Activated B cell treated with CpG ODN at 0.5 μM for 24 hours (primary cell): Measurements from ENCODE around the gene CCHCR1. TPM values are rescaled to one million over a fixed set of nuclear protein-coding genes. Genes with fewer than 3 reads are reported as not detected.

Experiments
- ATAC-seq: fragments of 200-7000 bp; cut with Tn5 transposase; one replicate; pipeline ENCODE4 v1.10.0; 2021; ENCODE audit warnings: low read depth, mild to moderate bottlenecking, moderate library complexity
- CTCF ChIA-PET: fragments of 350-600 bp; sonication (Branson Sonifier 250); formaldehyde crosslinking; loops from one replicate; lab custom pipeline; 2021; ENCODE audit warnings: antibody characterized with exemption; lab: Charles Lee
- POLR2A ChIA-PET: fragments of 350-600 bp; sonication (Branson Sonifier 250); formaldehyde crosslinking; loops from one replicate; lab custom pipeline; 2021; ENCODE audit warnings: antibody characterized with exemption; lab: Charles Lee
- DNase-seq: peaks from one replicate; pipeline ENCODE4 v3.0.0; 2022
- H3K27ac Mint-ChIP-seq: one replicate; pipeline ENCODE4 v1.8.0; 2020; ENCODE audit warnings: mixed read lengths
- H3K27me3 Mint-ChIP-seq: one replicate; pipeline ENCODE4 v1.8.0; 2021; ENCODE audit warnings: mixed read lengths
- H3K36me3 Mint-ChIP-seq: one replicate; pipeline ENCODE4 v1.8.0; 2021; ENCODE audit warnings: low read depth, mixed read lengths
- H3K4me1 Mint-ChIP-seq: one replicate; pipeline ENCODE4 v1.8.0; 2021; ENCODE audit warnings: mixed read lengths
- H3K4me3 Mint-ChIP-seq: one replicate; pipeline ENCODE4 v1.8.0; 2020; ENCODE audit warnings: mild to moderate bottlenecking, mixed read lengths
- H3K9me3 Mint-ChIP-seq: one replicate; pipeline ENCODE4 v1.8.0; 2020; ENCODE audit warnings: mixed read lengths
- CTCF ChIP-seq: fragments of 200-600 bp; IDR thresholded peaks from one replicate; pipeline ENCODE4 v1.8.0; 2022; ENCODE audit warnings: antibody characterized with exemption, mild to moderate bottlenecking
- intact Hi-C: fragments of 100-400 bp; cut with micrococcal nuclease; formaldehyde crosslinking; loops from one replicate; pipeline ENCODE4 v1.15.1; 2024
- total RNA-seq: library from RNA; stranded (reverse); gene quantifications from 2 replicates; pipeline ENCODE4 v1.2.3, GENCODE V29; 2022

The CCHCR1 gene
- total RNA-seq, 1 donor from 2014 or later, result 37.6 TPM

GRCh38 chr6:31112478-31112877 is 45.1 kb downstream of the CCHCR1 start, which contains the start of gene C6orf15:
Gene C6orf15, minus strand, starts transcription at chr6:31112575. Its CDS starts 20 bp downstream, at chr6:31112555.
- H3K9me3 Mint-ChIP-seq, result no peaks in the 10 kb centered on the region
- intact Hi-C loops, result no loop called here
- no peak for DNase-seq
- no peak for ATAC-seq
- ChIA-PET CTCF (no interaction called here), POLR2A (no interaction called here)
- H3K4me1 Mint-ChIP-seq, result peaks cover 5% of the 10 kb centered on the region
- no peak within 1 kb of the TSS for H3K4me3 Mint-ChIP-seq
- H3K27ac Mint-ChIP-seq, result no peak within 1 kb of the TSS
- TF ChIP-seq CTCF, result no peak
- no peaks in the 10 kb centered on the region for H3K36me3 Mint-ChIP-seq
- peaks cover 31% of the 10 kb centered on the region for H3K27me3 Mint-ChIP-seq

- TF ChIP-seq CTCF, result no peak
- no peak overlapping the region for H3K4me3 Mint-ChIP-seq
- peaks cover 31% of the 10 kb centered on the region for H3K27me3 Mint-ChIP-seq
- POLR2A ChIA-PET, result no interaction called here
- no peak for ATAC-seq
- no peak overlapping the region for H3K27ac Mint-ChIP-seq
- CTCF ChIA-PET, result no interaction called here
- no peak for DNase-seq
- no peaks in the 10 kb centered on the region for H3K36me3 Mint-ChIP-seq
- no peaks in the 10 kb centered on the region for H3K9me3 Mint-ChIP-seq
- intact Hi-C loops, result no loop called here
- peaks cover 5% of the 10 kb centered on the region for H3K4me1 Mint-ChIP-seq
These were observed 45.9 kb downstream of the CCHCR1 start for GRCh38 chr6:31111712-31112111.

GRCh38 chr6:31110825-31111582 is 46.6 kb downstream of the CCHCR1 start:
- H3K4me1 Mint-ChIP-seq, result peaks cover 5% of the 10 kb centered on the region
- no peak overlapping the region for H3K4me3 Mint-ChIP-seq
- POLR2A ChIA-PET, result no interaction called here
- H3K36me3 Mint-ChIP-seq, result no peaks in the 10 kb centered on the region
- no peak for ATAC-seq
- H3K27ac Mint-ChIP-seq, result no peak overlapping the region
- TF ChIP-seq CTCF, result no peak
- CTCF ChIA-PET, result no interaction called here
- peaks cover 31% of the 10 kb centered on the region for H3K27me3 Mint-ChIP-seq
- intact Hi-C loops, result no loop called here
- no peak for DNase-seq
- H3K9me3 Mint-ChIP-seq, result no peaks in the 10 kb centered on the region

GRCh38 chr6:31107052-31107451 is 50.5 kb downstream of the CCHCR1 start:
- no peaks in the 10 kb centered on the region for H3K4me1 Mint-ChIP-seq
- H3K9me3 Mint-ChIP-seq, result no peaks in the 10 kb centered on the region
- no peak for TF ChIP-seq CTCF
- no peak overlapping the region for H3K27ac Mint-ChIP-seq
- DNase-seq, result no peak
- H3K27me3 Mint-ChIP-seq, result peaks cover 27% of the 10 kb centered on the region
- no peak for ATAC-seq
- intact Hi-C loops, result no loop called here
- no peak overlapping the region for H3K4me3 Mint-ChIP-seq
- POLR2A ChIA-PET, result no interaction called here
- CTCF ChIA-PET, result no interaction called here
- H3K36me3 Mint-ChIP-seq, result no peaks in the 10 kb centered on the region

GRCh38 chr6:31103136-31103535 is 54.5 kb downstream of the CCHCR1 start:
- Mint-ChIP-seq H3K4me3 (no peak overlapping the region), H3K4me1 (no peaks in the 10 kb centered on the region), H3K27me3 (peaks cover 3% of the 10 kb centered on the region), H3K36me3 (no peaks in the 10 kb centered on the region), H3K9me3 (no peaks in the 10 kb centered on the region), H3K27ac (no peak overlapping the region)
- DNase-seq (no peak), ATAC-seq (no peak)
- POLR2A ChIA-PET, result no interaction called here
- intact Hi-C loops, result no loop called here
- TF ChIP-seq CTCF, result no peak
- CTCF ChIA-PET, result interaction anchor here (1.3 to 1.4 kb wide), 2 partner anchors 16 to 263 kb away, joined by 3 to 9 read pairs; no protein-coding TSS in a partner anchor
